ENCODE data around the gene IRF6.
"Not testable (repeated sequence)": the region's sequence is repeated elsewhere in the genome, so short reads cannot be mapped to it uniquely, and the experiment has no call there.

The IRF6 gene

DNA sequence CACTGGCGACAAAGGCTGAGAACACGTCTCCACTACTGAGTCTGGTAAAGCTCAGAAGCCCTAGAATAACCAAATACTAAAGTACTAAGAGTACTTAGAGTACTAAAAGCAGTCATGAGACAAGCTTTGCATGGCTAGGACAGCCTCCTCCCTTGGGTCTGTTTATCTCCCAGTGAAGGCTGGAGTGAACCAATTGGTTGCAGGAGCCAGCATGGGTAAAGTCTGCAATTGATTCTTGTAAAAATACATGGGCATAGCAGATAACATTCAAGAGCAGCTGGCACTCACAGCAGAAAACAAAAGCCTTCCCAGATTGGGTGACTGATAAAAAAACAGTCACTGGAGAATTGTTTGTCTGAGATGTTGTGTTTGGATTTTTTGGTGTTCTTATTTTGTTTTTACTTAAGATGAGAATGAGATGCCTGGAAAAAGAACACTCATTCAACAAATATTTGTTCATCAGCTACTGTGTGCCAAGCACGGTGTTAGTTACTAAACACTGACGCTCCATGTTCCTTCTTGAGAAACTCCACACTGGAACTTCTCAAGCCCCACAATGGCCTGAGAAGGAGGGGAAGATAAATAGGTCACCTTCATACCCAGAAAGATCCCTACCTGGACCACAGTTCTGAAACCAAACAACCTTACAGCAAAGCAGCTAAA lies 3.7 kb downstream of the IRF6 start:
- TF ChIP-seq SUZ12 (IDR thresholded peaks at IDR 0.05; ENCODE audit: extremely low read depth, insufficient read depth, insufficient read length) = no peak
- TF ChIP-seq ZNF274 (IDR thresholded peaks at IDR 0.05; ENCODE audit: low read depth, low read length) = no peak
- no peak for TF ChIP-seq YY1 (IDR thresholded peaks at IDR 0.05; ENCODE audit: insufficient read depth, insufficient read length)
- Histone ChIP-seq H3K9me3 (ENCODE audit: insufficient read depth, low read length) (no peaks in the 10 kb centered on the region), H3K27me3 (ENCODE audit: insufficient read depth, insufficient read length) (no peaks in the 10 kb centered on the region), H3K4me1 (ENCODE audit: insufficient read depth, insufficient read length) (peaks cover 3% of the 10 kb centered on the region), H3K4me3 (ENCODE audit: insufficient read length, low read depth) (no peak overlapping the region), H3K9ac (ENCODE audit: insufficient read length, low read depth) (no peak overlapping the region), H3K36me3 (ENCODE audit: insufficient read depth, insufficient read length, low read length) (no peaks in the 10 kb centered on the region)
- DNase-seq (ENCODE audit: low read depth, low spot score) = no peak

DNA sequence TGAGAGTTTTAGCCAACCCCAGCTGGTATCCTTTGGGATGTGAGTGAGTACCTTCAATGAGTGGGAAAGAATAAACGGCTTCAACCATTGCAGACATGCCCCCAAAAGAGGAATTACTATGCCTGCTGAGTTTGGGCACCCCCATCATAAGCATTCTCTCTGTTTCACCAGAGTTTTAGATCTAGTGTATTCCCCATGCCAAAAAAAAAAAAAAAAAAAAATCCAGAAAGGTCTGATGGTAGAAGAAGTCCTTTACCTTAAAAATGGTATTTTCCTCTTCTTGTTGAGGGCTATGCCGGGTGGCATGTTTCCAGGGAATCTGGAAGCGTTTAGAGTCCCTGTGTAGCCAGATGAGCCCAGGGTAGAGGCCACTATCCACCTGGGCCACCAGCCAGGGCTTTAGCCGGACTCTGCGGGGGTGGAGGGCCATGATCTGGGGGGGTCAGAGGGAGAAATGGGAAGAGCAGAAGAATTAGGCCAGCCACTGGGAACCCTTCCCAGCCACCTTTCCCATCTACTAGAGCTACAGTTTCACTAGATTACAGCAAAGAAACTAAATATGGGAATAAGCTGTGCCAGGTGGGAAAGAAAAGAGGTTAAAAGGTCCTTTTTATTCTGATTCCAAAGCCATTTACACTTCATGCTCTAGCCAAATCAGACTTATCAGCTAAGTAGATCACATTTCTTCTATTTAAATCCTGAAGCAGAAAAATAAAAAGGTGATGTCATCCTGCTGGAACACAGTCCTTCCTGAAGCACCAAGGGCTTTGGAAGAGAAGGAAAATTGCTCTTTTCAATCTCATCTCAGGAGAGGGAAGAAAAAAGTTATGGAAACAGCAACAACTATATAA lies 4.7 kb downstream of the IRF6 start:
- DNase-seq (ENCODE audit: low read depth, low spot score) = no peak
- Histone ChIP-seq H3K4me1 (ENCODE audit: insufficient read depth, insufficient read length) (peaks cover 3% of the 10 kb centered on the region), H3K27me3 (ENCODE audit: insufficient read depth, insufficient read length) (no peaks in the 10 kb centered on the region), H3K36me3 (ENCODE audit: insufficient read depth, insufficient read length, low read length) (no peaks in the 10 kb centered on the region), H3K9me3 (ENCODE audit: insufficient read depth, low read length) (no peaks in the 10 kb centered on the region), H3K4me3 (ENCODE audit: insufficient read length, low read depth) (no peak overlapping the region), H3K9ac (ENCODE audit: insufficient read length, low read depth) (no peak overlapping the region)
- TF ChIP-seq SUZ12 (IDR thresholded peaks at IDR 0.05; ENCODE audit: extremely low read depth, insufficient read depth, insufficient read length) (no peak), ZNF274 (IDR thresholded peaks at IDR 0.05; ENCODE audit: low read depth, low read length) (no peak), YY1 (IDR thresholded peaks at IDR 0.05; ENCODE audit: insufficient read depth, insufficient read length) (no peak)

DNA sequence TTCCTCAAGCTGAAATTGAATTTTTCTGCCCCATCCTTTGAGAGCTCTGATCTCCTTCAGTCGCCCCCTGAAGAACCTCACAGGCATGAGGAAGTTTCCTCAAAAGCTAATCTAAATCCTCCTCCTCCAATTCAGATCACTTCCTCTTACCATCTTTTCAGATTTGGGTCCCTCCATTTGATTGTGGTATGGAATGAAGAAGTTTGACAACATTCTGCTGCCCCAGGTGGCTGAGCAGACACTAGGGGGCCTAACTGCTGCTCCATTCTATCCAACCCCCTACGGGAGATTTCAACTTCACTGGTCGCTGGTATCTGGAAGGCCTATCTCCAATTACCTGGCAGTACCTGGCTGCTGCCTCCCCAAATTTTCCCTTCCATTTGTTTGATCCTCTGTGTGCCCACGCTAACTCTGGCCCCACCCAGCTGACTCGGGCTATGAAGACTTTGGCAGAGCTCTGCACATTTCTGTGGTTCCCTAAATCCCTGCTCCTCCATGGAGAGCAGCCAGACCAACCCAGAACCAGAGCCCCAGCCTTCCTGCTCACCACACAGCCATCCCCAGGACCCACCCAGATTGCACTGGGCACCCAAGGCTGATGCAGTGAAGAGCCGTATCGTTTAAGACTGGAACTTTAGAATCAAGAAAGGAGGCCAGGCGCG lies 7.8 kb downstream of the IRF6 start:
- H3K4me1 ChIP-seq (ENCODE audit: insufficient read depth, insufficient read length) = no peaks in the 10 kb centered on the region
- no peak overlapping the region for H3K4me3 ChIP-seq (ENCODE audit: insufficient read length, low read depth)
- DNase-seq (ENCODE audit: low read depth, low spot score) = no peak
- H3K36me3 ChIP-seq (ENCODE audit: insufficient read depth, insufficient read length, low read length) = peaks cover 4% of the 10 kb centered on the region
- H3K27me3 ChIP-seq (ENCODE audit: insufficient read depth, insufficient read length) = no peaks in the 10 kb centered on the region
- no peaks in the 10 kb centered on the region for H3K9me3 ChIP-seq (ENCODE audit: insufficient read depth, low read length)
- TF ChIP-seq SUZ12 (IDR thresholded peaks at IDR 0.05; ENCODE audit: extremely low read depth, insufficient read depth, insufficient read length) (no peak), YY1 (IDR thresholded peaks at IDR 0.05; ENCODE audit: insufficient read depth, insufficient read length) (no peak), ZNF274 (IDR thresholded peaks at IDR 0.05; ENCODE audit: low read depth, low read length) (no peak)
- H3K9ac ChIP-seq (ENCODE audit: insufficient read length, low read depth) = no peak overlapping the region

DNA sequence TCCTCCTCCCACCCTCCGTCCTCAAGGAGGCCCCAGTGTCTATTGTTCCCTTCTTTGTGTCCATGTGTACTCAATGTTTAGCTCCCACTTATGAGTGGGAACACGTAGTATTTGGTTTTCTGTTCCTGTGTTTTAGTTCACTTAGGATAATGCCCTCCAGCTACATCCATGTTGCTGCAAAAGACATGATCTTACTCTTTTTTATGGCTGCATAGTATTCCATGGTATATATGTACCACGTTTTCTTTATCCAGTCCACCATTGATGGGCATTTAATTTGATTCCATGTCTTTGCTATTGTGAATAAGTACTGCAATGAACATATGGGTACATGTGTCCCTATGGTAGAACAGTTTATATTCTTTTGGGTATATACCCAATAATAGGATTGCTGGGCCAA lies 12.2 kb downstream of the IRF6 start:
- not testable (repeated sequence) for H3K27me3 ChIP-seq (ENCODE audit: insufficient read depth, insufficient read length); H3K36me3 ChIP-seq (ENCODE audit: insufficient read depth, insufficient read length, low read length); DNase-seq (ENCODE audit: low read depth, low spot score); H3K4me1 ChIP-seq (ENCODE audit: insufficient read depth, insufficient read length); H3K4me3 ChIP-seq (ENCODE audit: insufficient read length, low read depth); H3K9me3 ChIP-seq (ENCODE audit: insufficient read depth, low read length); H3K9ac ChIP-seq (ENCODE audit: insufficient read length, low read depth)

DNA sequence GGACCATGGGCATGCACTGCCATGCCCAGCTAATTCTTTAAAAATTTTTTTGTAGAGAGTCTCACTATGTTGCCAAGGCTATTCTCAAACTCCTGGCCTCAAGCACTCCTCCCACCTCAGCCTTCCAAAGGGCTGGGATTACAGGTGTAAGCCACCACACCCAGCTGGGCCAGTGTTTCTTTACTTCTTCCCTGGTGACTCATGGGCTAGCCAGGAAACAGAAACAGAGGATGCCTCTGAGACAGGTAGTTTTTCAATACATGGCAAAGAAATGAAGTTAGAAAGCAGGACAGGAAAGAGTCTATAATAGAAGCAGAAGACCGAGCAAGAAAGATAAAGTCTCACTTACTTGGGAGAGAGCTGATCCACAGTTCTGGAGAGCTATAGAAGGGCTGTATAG lies 14.0 kb downstream of the IRF6 start:
- Histone ChIP-seq H3K27me3 (ENCODE audit: insufficient read depth, insufficient read length) (no peaks in the 10 kb centered on the region), H3K9me3 (ENCODE audit: insufficient read depth, low read length) (no peaks in the 10 kb centered on the region), H3K9ac (ENCODE audit: insufficient read length, low read depth) (no peak overlapping the region), H3K4me3 (ENCODE audit: insufficient read length, low read depth) (no peak overlapping the region), H3K36me3 (ENCODE audit: insufficient read depth, insufficient read length, low read length) (peaks cover 4% of the 10 kb centered on the region), H3K4me1 (ENCODE audit: insufficient read depth, insufficient read length) (no peaks in the 10 kb centered on the region)
- TF ChIP-seq YY1 (IDR thresholded peaks at IDR 0.05; ENCODE audit: insufficient read depth, insufficient read length) (no peak), ZNF274 (IDR thresholded peaks at IDR 0.05; ENCODE audit: low read depth, low read length) (no peak), SUZ12 (IDR thresholded peaks at IDR 0.05; ENCODE audit: extremely low read depth, insufficient read depth, insufficient read length) (no peak)
- DNase-seq (ENCODE audit: low read depth, low spot score) = no peak

DNA sequence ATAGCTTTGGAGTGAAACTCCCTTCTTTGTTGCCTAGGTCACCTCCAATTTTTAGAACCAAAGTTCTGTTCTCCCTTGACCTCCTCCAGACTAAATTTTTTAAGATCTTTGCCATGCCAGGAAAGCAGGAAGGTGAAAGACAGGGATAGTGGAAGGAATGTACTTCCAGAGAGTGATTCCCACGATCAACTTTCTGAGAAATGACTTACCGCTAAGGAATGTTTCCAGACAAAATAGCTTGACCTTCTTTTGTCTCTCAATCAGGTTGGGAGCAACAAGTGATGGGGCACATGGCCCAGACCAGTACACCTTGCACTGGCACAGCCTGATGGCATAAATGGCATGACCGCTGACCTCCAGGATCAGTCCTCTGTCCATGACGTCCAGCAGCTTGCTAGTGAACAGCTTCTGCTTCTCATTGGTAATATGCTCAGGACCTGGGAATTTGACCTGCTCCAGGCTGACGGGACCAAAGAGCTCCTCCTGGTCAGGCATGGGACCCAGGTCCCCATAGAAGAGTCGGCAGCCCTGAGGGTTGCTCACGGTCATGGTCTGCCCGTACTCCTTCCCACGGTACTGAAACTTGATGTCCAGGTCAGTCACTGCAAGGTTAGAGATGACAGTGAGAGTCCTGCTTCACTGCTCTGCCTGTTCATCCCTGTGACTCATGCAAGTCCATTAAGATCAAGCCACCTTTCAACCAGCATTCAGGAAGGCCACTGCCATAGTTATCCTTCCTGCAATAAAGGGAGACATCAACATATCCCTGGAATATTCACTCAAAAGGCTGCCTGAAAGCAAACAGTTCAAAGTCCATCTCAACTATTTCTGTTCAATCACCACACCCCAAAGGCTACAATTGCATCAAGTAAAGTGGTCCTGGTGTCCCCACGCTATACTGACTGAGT lies 15.4 kb downstream of the IRF6 start:
- Histone ChIP-seq H3K27me3 (ENCODE audit: insufficient read depth, insufficient read length) (no peaks in the 10 kb centered on the region), H3K4me3 (ENCODE audit: insufficient read length, low read depth) (no peak overlapping the region), H3K4me1 (ENCODE audit: insufficient read depth, insufficient read length) (no peaks in the 10 kb centered on the region), H3K9ac (ENCODE audit: insufficient read length, low read depth) (no peak overlapping the region), H3K9me3 (ENCODE audit: insufficient read depth, low read length) (no peaks in the 10 kb centered on the region), H3K36me3 (ENCODE audit: insufficient read depth, insufficient read length, low read length) (peaks cover 4% of the 10 kb centered on the region)
- DNase-seq (ENCODE audit: low read depth, low spot score) = peak; percentile 25
- TF ChIP-seq YY1 (IDR thresholded peaks at IDR 0.05; ENCODE audit: insufficient read depth, insufficient read length) = no peak
- no peak for TF ChIP-seq SUZ12 (IDR thresholded peaks at IDR 0.05; ENCODE audit: extremely low read depth, insufficient read depth, insufficient read length)
- no peak for TF ChIP-seq ZNF274 (IDR thresholded peaks at IDR 0.05; ENCODE audit: low read depth, low read length)
